Fibroblast of skin of abdomen (primary cell): ENCODE data around the gene SRBD1.

Source experiments
- DNase-seq: peaks from one replicate; pipeline ENCODE4 v3.0.0-alpha.2; 2013

Gene SRBD1

DNA sequence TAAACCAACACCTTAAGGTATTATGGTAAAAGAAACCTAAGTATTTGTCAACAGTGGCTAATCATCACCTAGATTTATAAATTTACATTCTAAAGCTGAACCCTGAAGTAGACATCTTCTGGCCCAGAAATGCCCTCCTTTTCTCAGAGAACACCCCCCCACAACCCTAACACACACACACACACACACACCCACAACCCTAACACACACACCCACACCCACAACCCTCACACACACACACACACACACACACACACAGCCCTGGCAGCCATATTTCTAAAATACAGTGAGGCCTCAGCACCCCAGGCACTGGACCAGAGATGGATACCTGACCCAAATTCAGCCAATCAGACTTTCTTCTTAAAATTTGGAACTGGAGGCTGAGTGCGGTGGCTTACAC, 14.3 kb downstream of the SRBD1 start:
- no peak for DNase-seq

DNA sequence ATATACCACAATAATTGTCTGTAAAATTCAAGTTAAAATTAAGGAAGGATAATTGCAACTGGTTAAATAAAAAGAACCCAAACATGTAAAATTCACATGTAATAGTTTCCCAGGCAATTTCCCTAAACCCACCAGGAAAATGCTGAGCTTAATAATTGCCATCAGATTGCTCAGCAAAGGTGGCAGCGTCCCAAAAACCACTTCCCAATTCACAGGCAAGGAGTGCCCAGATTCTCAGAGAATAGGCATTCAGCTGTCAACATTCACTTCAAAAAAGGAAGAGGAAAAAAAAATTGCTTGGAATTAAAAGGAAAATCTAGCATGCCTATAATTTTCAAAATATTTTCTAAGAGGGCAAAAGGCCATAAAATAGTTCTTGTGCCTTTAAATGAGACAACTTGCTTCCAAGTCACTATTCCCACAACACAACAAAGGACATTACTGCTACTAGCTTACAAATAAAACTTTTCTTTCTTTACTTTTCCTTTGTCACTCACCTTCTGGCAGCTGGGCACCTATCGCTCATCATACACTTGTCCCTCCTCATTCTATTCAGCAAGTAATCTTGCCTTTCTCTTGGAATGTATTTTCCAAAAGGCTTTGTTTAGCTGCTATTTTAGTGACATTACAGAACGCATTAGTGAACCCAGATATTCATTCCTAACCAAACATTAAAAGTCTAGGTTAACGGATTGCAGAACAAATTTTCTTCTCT, 15.2 kb downstream of the SRBD1 start:
- DNase-seq: peak; percentile 73

DNA sequence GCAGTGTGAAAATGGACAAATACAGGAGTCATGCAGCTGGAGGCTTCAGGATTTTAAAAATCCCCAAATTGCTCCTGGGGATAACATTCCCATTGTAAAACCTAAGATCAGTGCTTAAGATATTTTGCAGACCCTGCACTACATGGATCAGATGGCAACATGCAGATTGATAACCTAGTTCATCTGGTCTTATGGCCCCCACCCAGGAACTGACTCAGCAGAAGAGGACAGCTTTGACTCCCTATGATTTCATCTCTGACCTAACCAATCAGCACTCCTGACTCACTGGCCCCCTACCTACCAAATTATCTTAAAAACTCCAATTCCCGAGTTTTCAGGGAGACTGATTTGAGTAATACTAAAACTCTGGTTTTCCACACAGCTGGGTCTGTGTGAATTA, 20.0 kb downstream of the SRBD1 start:
- DNase-seq: no peak

DNA sequence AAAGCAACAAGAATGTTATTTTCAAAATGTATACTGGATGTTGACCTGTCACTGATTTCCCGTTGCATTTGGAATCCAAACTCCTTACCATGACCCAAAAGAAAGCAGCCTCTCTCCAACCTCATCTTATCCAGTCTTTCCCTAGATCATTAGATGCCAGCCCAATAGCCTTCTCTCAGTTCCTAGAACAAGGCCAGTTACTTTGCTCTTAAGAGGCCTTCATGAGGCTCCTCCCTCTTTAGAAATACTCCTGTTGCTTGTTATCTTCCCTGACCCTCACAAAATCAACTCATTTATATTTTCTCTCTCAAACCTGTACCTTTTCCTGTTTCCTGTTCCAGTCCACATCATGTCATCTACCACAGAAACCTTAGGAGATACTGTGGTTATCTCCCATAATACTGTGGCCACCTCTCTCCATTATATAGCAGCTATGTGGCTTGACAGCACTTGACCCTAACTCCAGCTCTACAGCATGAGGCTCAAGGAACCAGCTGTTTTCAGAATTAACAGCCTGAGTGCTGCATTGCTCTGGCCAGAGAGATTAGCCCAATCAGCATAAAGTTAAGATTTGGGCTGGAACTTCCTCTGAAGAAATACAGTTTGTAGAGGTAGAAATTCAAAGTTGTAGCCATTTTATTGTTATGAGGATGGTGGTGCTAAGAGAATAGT, 22.8 kb downstream of the SRBD1 start:
- DNase-seq: no peak

DNA sequence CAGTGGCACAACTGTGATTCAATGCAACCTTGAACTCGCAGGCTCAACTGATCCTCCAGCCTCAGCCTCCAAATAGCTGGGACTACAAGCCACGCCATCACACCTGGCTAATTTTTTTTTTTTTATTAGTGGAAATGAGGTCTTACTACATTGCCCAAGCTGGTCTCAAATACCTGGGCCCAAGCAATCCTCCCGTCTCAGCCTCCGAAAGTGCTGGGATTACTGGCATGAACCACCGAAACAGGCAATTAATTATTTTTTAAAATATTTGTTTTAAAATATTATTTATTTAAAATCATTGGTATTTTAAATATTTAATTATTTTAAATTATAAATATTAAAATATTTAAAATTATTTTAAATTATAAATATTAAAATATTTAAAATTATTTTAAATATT, 24.5 kb downstream of the SRBD1 start:
- DNase-seq: no peak

DNA sequence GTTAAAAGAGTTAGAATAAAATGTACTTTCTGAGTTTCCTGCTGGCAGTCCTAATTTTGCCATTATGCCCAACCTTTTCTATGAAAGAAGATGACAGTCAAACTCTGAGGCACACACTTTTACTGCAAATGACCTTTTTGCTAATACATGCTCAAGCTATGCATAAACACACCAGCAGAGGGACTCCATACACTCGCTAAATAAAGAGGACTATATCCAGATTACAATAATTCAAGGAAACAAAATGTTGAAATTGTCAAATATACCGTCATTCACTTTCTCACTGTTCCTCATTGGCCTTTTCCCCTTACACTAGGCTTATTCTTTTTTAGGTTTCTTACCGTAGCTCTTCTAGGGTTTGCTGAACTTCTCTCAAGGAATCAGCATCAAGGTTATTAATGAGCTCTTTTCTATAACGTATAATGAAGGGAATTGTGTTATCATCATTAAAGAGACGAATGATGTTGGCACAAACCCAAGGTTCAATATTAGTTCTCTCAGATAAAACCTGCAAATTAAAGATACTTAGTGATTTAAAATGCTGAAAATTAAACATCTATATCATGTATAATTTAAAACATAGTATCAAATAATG, 25.7 kb downstream of the SRBD1 start:
- DNase-seq: peak; percentile 36

DNA sequence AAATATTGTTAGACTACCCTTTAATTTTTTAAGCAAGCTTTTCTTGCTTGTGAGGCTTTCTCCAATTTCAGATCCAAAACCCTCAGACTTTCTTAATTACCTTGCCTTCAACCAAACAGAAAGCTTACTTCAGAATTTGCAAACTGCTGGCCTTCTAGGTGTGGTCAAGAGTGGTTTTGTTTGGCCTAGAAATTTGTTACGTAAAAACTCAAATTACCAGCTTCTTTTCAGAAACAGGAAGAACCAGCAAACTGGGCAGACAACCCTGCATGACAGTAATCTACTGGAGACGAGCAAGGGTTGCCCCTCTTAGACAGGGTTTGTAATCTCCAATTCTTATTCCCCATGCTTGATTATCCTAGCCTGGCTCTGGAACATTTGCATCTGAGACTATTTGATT, 27.1 kb downstream of the SRBD1 start:
- DNase-seq: no peak

DNA sequence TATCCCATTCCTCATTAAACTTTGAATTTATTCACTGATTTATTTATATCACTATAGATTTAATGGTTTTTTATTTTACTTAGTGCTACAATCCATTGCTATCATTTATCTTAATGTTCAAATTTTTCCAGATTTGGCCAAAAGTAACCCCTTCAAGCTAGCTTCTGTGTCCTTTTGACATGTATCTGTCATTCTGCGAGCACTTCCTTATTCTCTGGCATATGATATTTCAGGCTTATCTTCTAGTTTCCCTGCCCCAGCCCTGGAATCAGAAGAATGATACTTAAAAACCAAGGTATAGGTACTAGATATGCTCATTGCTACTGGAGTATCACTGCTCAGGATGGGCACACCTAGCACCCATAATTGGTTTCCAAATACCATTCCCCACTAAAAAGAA, 28.5 kb downstream of the SRBD1 start:
- no peak for DNase-seq

DNA sequence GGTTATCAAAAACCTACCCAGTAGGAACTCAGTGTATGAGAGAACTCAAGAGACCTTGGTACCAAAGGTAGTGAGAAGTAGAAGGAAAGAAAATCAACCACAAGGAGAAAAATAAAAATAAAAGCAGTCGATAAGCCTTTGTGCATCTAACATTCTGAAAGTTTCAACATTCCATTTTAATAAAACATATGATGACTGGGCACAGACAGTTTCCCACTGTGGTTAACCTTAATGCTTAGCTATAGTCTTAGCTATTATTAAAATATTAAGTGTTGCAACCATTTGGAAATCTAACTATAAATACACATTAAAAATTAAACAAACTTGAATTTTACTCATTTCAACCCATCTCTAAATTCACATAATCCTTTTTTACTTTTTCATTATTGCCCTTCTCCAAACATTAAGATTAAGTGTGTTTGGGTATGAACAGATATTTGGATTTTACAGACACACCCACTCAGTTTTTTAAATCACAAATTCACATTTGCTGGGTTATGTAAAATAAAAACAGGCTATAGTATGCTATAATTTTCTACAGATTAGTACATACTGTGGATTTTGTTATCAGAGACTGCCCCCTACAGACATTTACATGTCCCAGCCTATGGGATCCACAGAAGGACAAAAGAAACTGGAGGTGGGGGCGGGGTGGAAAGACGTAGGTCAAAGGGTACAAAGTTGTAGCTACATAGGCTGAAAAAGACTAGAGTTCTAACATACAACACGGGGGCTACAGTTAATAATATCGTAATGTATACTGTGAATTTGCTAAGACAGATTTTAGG, 32.8 kb downstream of the SRBD1 start:
- DNase-seq: peak; percentile 42

DNA sequence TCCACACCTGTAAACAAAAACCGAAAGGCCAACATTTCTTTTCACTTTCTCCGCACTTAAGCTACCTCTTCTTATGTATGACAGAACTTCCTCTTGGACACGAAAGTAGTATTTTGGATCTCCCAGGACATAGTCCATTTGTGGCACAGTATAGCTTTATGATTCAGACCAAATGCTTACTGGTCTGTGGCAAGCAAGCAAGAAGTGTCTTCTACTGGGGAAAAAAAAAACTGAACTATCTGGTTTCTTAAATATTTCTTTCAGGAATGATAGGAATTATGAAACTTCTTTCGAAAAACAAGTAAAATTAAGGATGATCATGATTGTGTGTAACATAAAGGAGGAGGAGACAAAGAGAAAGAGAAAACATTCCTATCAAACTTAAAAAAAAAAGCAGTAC, 33.6 kb downstream of the SRBD1 start:
- peak; percentile 60 for DNase-seq

DNA sequence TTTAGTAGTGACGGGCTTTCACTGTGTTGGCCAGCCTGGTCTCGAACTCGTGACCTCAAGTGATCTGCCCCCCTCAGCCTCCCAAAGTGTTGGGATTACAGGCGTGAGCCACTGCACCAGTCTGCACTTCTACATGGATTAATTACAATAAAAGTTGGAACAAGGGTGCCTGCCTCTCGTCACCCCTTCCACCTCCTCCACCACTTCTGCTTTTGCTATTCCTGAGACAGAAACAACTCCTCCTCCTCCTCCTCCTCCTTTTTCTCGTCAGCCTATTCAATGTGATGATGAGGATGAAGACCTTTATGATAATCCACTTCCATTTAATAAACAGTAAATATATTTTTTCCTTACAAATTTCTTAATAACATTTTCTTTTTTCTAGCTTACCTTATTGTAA, 35.2 kb downstream of the SRBD1 start:
- DNase-seq: no peak

DNA sequence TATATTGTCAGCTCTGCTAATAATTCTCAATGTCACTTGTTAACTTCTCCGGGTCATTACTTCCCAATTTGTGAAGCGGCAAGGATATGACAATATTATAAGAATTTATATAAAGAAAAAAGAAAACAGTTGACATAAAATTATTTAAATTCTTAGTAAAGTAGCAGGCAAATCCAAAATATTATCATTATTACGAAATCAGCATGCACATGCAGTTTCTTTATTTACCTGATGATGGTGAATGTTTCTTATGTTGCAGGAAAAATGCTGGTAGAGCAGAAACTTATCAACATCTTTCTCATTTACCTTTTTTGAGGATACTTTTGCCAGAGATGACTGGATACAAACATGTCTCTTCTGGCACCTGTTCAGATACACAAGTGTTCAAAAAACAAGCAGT, 38.1 kb downstream of the SRBD1 start:
- DNase-seq: no peak

DNA sequence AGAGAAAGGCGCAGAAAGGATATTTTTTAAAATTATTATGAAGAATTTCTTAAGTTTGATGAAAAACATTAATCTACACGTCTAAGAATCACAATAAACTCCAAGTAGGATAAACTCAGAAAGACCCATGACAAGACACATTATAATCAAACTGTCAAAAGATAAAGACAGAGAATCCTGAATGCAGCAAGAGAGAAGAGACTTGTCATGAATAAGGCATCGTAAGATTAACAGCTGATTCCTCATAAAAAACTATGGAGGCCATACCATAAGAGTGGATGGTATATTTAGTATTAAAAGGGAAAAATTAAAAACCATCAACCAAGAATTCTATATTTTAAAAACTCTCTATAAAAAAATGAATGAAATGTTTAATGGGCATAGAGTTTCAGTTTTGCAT, 39.1 kb downstream of the SRBD1 start:
- no peak for DNase-seq

DNA sequence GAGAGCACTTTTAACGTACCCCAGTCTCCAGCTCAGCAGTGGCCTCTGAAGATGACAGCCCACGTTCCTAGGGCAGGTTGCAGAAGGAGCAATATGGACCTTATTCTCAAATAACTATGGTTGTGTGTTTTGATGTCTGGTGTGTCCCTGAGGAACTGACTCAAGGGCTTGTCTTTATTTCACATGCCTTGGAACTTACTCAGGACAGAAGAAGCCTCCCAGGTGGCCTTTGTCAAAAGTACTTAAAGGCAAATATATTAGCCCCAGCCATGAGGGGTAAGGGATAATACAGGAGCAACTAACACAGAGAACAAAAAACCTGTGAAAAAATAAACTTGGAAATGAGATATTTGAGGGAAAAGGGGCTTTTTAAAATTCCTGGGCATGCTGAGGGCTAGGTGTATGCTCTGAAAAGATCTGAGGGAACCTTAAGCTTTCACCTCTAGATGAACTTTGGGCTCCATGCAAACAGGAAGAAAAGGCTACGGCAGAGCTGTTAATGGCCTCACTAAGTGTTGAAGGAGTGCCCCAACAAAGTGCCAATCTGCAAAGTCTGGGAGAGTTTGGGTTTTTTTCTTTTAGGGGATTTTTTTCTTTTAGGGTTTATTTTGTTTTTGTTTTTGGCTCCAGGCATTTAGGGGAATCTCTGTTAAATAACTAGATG, 40.3 kb downstream of the SRBD1 start:
- DNase-seq: peak; percentile 27

DNA sequence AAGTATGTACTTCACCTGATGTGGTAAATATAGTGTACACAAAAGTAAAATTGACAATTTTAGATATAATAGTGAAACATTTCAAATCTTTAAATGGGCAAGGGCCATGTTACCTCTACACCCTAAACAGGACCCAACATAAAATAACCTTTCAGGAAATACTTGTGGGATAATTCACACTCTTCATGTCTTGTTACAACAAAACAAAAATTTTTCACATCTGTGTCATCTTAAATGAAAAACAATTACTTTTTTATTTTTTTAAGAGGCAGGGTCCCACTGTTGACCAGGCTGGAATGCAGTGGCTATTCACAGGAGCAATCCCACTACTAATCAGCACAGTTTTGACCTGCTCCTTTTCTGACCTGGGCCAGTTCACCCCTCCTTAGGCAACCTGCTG, 42.1 kb downstream of the SRBD1 start:
- DNase-seq: no peak

DNA sequence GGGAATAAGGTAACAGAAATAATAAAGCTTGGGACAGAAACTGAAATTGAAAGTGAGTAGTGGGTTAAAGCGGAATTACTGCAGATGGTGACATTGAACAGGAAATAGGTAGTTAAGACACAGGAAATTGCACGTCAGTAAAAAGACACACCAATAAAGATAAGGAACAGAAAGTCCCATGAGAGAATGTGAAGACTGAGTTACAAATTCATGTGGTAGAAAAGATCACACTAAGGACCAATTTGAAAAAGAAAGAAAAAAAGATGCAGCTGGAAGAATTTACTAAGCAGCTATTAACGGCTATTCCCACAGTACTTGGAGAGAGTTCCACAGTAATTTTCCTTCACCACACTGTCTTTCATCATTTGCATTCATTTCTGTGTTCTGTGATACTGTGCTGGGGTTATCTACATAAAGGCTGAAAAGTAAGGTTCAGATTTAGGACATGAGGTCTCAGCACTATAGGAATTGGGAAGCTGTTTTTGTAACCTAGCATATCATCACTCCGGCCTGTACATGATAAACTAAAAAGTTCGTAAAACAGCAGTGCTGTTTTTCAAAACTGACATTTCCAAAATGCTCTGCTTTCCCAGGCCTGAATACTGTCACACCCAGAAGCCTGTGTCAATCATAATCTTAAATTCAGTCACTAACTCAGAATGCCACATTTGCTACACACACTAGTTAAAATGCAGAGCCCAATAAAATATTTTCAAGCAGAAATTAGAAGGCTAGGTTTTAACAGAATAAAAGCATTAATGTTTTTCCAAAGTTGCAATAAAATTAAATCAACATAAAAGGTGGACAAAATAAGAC, 42.9 kb downstream of the SRBD1 start:
- no peak for DNase-seq

DNA sequence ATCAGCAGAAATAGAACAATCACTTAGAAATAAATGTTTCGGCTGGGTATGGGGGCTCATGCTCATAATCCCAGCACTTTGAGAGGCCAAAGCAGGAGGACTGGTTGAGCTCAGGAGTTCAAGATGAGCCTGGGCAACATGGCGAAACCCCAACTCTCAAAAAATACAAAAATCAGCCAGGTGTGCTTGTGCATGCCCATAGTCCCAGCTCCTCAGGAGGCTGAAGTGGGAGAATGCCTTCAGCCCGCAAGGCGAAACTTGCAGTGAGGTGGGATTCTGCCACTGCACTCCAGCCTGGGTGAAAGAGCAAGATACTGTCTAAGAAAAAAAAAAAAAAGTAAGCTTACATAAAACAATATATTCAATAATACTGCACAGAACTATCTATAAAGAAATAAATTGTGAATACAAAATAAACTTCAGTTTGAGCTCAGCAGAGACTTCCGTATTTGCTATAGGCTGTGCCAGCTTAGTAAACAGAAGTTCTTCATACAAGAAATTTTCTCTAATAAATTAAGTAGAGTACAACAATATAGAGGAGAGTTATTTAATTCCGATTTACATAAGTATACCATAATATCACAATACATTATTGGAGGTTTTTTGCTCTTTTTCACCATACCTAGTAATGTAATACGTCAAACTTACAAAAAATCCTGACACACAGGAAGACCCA, 43.6 kb downstream of the SRBD1 start:
- no peak for DNase-seq

DNA sequence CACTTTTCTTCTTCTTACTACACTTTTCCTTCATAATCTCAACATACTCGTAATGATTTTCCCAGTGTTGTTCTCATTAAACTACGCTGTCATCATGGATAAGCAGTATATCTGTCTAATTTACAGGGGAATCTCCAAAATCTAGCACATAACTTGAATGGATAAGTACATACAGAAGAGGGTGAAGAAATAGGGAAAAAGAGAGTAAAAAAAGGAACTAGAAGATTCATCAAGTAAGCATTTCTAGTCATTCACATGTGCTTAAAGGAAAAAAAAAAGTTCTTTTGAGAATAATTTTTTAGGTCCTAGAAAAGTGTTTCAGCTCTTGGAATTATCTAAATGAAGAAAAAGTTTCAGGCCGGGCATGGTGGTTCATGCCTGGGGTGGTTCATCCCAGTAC, 51.6 kb downstream of the SRBD1 start:
- no peak for DNase-seq

DNA sequence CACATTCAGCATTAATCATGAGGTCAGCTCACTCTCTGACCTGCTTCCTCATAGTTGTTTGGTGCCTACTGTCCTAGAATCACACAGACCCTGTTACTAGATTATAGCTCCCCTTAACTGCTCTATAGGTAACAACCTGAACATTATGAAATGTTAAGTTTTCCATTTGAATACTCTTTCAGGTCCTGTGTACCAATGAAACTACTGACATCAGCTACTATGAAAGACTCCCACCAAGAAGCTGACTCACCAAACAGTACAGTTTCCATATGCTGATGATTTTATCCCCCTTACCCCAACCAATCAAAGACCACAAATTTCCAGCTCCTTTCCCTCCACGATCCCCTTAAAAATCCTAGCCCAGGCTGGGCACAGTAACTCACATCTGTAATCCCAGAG, 56.3 kb downstream of the SRBD1 start:
- peak; percentile 37 for DNase-seq

DNA sequence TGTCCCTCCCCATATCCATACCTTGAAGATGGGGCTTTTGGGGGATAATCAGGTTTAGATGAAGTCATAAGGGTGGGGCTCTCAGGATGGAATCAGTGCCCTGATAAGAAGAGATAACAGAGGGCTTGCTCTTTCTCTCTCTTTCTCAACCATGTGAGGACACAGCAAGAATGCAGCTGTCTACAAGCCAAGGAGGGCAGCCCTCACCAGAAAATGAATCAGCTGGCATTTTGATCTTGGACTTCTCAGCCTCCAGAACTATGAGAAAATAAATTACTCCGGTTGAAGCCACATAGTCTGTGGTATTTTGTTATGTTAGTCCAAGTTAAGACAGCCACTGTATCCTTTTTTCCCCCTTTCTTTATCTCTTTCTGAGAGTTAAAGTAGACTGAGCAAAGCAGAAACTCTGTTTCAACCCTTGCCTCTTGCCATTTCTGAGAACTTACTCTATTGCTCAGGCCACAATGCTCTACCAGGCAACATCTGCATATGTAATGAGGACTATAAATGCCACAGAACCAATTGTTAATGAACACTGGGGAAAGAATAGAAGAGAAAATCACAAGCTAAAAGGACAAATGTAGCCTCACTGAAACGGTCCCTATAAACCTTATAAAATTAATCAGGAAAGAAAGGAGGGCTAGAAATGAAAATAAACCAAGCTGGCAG, 56.9 kb downstream of the SRBD1 start:
- DNase-seq: peak; percentile 28

DNA sequence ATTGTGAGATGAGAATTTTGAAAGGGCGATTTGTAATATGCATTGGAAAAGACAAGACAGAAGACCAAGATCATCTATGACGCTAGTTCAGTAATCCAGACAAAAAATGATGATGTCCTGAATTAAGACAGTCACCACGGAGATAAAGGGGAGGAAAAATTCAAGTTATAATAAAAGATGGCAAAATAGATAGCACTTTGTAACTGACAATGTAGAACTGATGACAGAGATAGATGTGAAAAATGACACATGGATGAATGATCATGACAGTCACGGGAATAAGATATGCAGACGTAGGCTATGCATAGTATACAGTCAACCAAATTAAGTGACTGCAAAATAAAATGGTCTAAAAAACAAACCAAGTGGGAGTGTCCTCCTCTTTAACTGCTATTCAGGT, 59.2 kb downstream of the SRBD1 start:
- no peak for DNase-seq
